Neural cell (in vitro differentiated cells): Measurements from ENCODE around the gene MGAT2. TPM values are rescaled to one million over a fixed set of nuclear protein-coding genes. Genes with fewer than 3 reads are reported as not detected.

Source experiments
- H2AFZ ChIP-seq: fragments of 200-600, 300-800 bp; sonication (generic), shearing (Covaris generic); 2 replicates; pipeline ENCODE4 v1.6.0; 2014; ENCODE audit warnings: low read depth, mild to moderate bottlenecking, antibody characterized with exemption, low read length, moderate library complexity
- H3F3A ChIP-seq: fragments of 200-600 bp; shearing (Covaris generic); 2 replicates; pipeline ENCODE4 v1.6.1; 2016; ENCODE audit warnings: mild to moderate bottlenecking, moderate library complexity, mixed read lengths, antibody characterized with exemption, low read length; ENCODE audit not compliant: insufficient read depth, poor library complexity, severe bottlenecking
- H3K27ac ChIP-seq: fragments of 200-600, 300-800 bp; sonication (generic), shearing (Covaris generic); 2 replicates; pipeline ENCODE4 v1.5.1; 2014; ENCODE audit warnings: mild to moderate bottlenecking, low read length, moderate library complexity
- H3K27me3 ChIP-seq: fragments of 300-800, 200-600 bp; sonication (generic), shearing (Covaris generic); 2 replicates; pipeline ENCODE4 v1.6.0; 2014; ENCODE audit warnings: mild to moderate bottlenecking, low read depth, low read length, moderate library complexity; ENCODE audit not compliant: insufficient read depth
- H3K36me3 ChIP-seq: fragments of 300-800, 200-600 bp; sonication (generic), shearing (Covaris generic); 2 replicates; pipeline ENCODE4 v1.5.1; 2014; ENCODE audit warnings: mild to moderate bottlenecking, antibody characterized with exemption, low read length, moderate library complexity; ENCODE audit not compliant: insufficient read depth
- H3K4me2 ChIP-seq: fragments of 300-800, 200-600 bp; sonication (generic), shearing (Covaris generic); 2 replicates; pipeline ENCODE4 v1.6.0; 2014; ENCODE audit warnings: mild to moderate bottlenecking, low read length
- H3K4me3 ChIP-seq: fragments of 300-800, 200-600 bp; sonication (generic), shearing (Covaris generic); 2 replicates; pipeline ENCODE4 v1.5.1; 2014; ENCODE audit warnings: mild to moderate bottlenecking, low read length, moderate library complexity
- H3K79me2 ChIP-seq: fragments of 200-600 bp; shearing (Covaris generic); replicated peaks from 2 replicates; pipeline ENCODE4 v1.6.0; 2014; ENCODE audit warnings: mild to moderate bottlenecking, low read length, moderate library complexity; ENCODE audit not compliant: insufficient read depth
- H3K9ac ChIP-seq: fragments of 300-800, 200-600 bp; sonication (generic), shearing (Covaris generic); 2 replicates; pipeline ENCODE4 v1.6.1; 2016; ENCODE audit warnings: mild to moderate bottlenecking, low read length, mixed read lengths
- H3K9me2 ChIP-seq: fragments of 200-600 bp; shearing (Covaris generic); 2 replicates; pipeline ENCODE4 v1.6.1; 2016; ENCODE audit warnings: mild to moderate bottlenecking, low read length, mixed read lengths; ENCODE audit not compliant: insufficient read depth
- H3K9me3 ChIP-seq: fragments of 200-600, 300-800 bp; sonication (generic), shearing (Covaris generic); 2 replicates; pipeline ENCODE4 v1.6.1; 2016; ENCODE audit warnings: mild to moderate bottlenecking, mixed run types, low read length, moderate library complexity, mixed read lengths
- H4K20me1 ChIP-seq: fragments of 200-600 bp; shearing (Covaris generic); 2 replicates; pipeline ENCODE4 v1.6.1; 2016; ENCODE audit warnings: mild to moderate bottlenecking, mixed run types; ENCODE audit not compliant: insufficient read depth
- CTCF ChIP-seq: fragments of 450-650 bp; IDR thresholded peaks from 2 replicates; pipeline ENCODE4 v1.5.1; 2014; ENCODE audit warnings: antibody characterized with exemption, mild to moderate bottlenecking, moderate library complexity; ENCODE audit not compliant: poor library complexity, severe bottlenecking
- EP300 ChIP-seq: fragments of 450-650 bp; conservative IDR thresholded peaks from 2 replicates; pipeline ENCODE4 v1.6.1; 2014; ENCODE audit warnings: antibody characterized with exemption, mild to moderate bottlenecking, moderate library complexity; ENCODE audit not compliant: poor library complexity, severe bottlenecking
- EZH2 ChIP-seq: fragments of 200-600, 300-800 bp; shearing (Covaris generic), sonication (generic); IDR thresholded peaks from 2 replicates; pipeline ENCODE4 v1.6.1; 2014; ENCODE audit warnings: antibody characterized with exemption, low read length, borderline replicate concordance, mild to moderate bottlenecking; ENCODE audit not compliant: insufficient read depth, poor library complexity, severe bottlenecking
- MXI1 ChIP-seq: fragments of 450-650 bp; conservative IDR thresholded peaks from 2 replicates; pipeline ENCODE4 v1.6.1; 2014; ENCODE audit warnings: antibody characterized with exemption, mild to moderate bottlenecking; ENCODE audit not compliant: poor library complexity, severe bottlenecking
- POLR2AphosphoS5 ChIP-seq: IDR thresholded peaks from 2 replicates; pipeline ENCODE4 v1.6.1; 2012
- RAD21 ChIP-seq: fragments of 450-650 bp; conservative IDR thresholded peaks from 2 replicates; pipeline ENCODE4 v1.6.1; 2014; ENCODE audit warnings: antibody characterized with exemption, mild to moderate bottlenecking, moderate library complexity
- REST ChIP-seq: IDR thresholded peaks from 2 replicates; pipeline ENCODE4 v1.6.1; 2012; ENCODE audit warnings: borderline replicate concordance
- SMC3 ChIP-seq: fragments of 450-650 bp; conservative IDR thresholded peaks from 2 replicates; pipeline ENCODE4 v1.6.1; 2014; ENCODE audit warnings: antibody characterized with exemption, mild to moderate bottlenecking, moderate library complexity; ENCODE audit not compliant: poor library complexity
- TAF1 ChIP-seq: IDR thresholded peaks from 2 replicates; pipeline ENCODE4 v1.6.1; 2012; ENCODE audit warnings: low read depth
- polyA plus RNA-seq: library from polyadenylated mRNA; depleted of rRNA; stranded (reverse); fragments of >200 nt; gene quantifications from 2 replicates; pipeline ENCODE4 v1.2.3, GENCODE V29; 2014

MGAT2 gene
- polyA plus RNA-seq, 1 donor from 2014 or later = 24.7 TPM

- H2AFZ ChIP-seq = no peak overlapping the region
- no peaks in the 10 kb centered on the region for H3K9me3 ChIP-seq
- H3K9me2 ChIP-seq = no peaks in the 10 kb centered on the region
- peaks cover 53% of the 10 kb centered on the region for H3K79me2 ChIP-seq
- H4K20me1 ChIP-seq = no peaks in the 10 kb centered on the region
- H3F3A ChIP-seq = peaks cover 3% of the 10 kb centered on the region
- peaks cover under 1% of the 10 kb centered on the region for H3K36me3 ChIP-seq
- H3K27ac ChIP-seq = no peak overlapping the region
- H3K4me2 ChIP-seq = peak overlapping the region; percentile 86
- TF ChIP-seq EZH2 = no peak
- TF ChIP-seq REST = no peak
- TF ChIP-seq RAD21 = no peak
- TF ChIP-seq EP300 = no peak
- TF ChIP-seq CTCF = no peak
- H3K4me3 ChIP-seq = peak overlapping the region; percentile 96
- H3K9ac ChIP-seq = no peak overlapping the region
- H3K27me3 ChIP-seq = no peaks in the 10 kb centered on the region
These were observed 2.8 kb downstream of the MGAT2 start for GRCh38 chr14:49623387-49623786.

GRCh38 chr14:49623941-49624839, 3.6 kb downstream of the MGAT2 start:
- Histone ChIP-seq H3K9me2 (no peaks in the 10 kb centered on the region), H3K79me2 (peaks cover 45% of the 10 kb centered on the region), H3K4me2 (no peak overlapping the region), H3K9ac (no peak overlapping the region), H3K27me3 (no peaks in the 10 kb centered on the region), H4K20me1 (no peaks in the 10 kb centered on the region), H3K27ac (no peak overlapping the region), H2AFZ (no peak overlapping the region), H3F3A (peaks cover 3% of the 10 kb centered on the region), H3K36me3 (no peaks in the 10 kb centered on the region), H3K9me3 (no peaks in the 10 kb centered on the region), H3K4me3 (peak overlapping the region; percentile 96)
- TF ChIP-seq POLR2AphosphoS5 (no peak), SMC3 (no peak), TAF1 (no peak), REST (no peak), RAD21 (no peak), MXI1 (no peak), EP300 (no peak), EZH2 (no peak), CTCF (no peak)
